GM19372 (cell line): ENCODE measurements around the gene CEP57L1.
"Not testable (repeated sequence)": the region's sequence is repeated elsewhere in the genome, so short reads cannot be mapped to it uniquely, and the experiment has no call there.

Source experiments
- ATAC-seq: cut with Tn5 transposase; IDR thresholded peaks from one replicate; pipeline ENCODE4 v1.9.1; 2021; ENCODE audit warnings: mild to moderate bottlenecking, low read depth, moderate library complexity; ENCODE audit not compliant: unreplicated experiment

CEP57L1 gene

DNA sequence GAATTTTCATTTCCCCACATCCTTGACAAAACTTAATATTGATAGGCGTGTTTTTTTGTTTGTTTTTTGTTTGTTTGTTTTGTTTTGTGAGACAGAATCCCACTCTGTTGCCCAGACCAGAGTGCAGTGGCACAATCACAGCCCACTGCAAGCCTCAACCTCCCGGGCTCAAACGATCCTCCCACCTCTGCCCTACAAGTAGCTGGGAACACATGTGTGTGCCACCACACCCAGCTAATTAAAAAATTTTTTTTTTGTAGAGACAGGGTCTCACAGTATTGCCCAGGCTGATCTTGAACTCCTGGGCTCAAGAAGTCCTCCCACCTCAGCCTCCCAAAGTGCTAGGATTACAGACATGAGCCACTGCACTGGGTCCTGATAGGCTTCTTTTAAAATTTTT is 9.2 kb downstream of the CEP57L1 start:
- ATAC-seq, result no peak

DNA sequence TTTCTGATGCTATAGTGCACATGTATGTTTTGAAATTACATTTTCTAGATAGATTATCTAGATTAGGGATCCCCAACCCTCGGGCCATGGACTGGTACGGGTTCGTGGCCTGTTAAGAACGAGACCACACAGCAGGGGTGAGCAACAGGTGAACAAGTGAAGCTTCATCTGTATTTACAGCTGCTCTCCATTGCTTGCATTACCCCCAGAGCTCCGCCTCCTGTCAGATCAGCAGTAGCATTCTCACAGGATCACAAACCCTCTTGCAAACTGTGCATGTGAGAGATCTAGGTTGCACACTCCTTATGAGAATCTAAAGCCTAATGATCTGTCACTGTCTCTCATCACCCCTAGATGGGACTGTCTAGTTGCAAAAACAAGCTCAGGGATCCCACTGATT is 10.4 kb downstream of the CEP57L1 start:
- no peak for ATAC-seq

DNA sequence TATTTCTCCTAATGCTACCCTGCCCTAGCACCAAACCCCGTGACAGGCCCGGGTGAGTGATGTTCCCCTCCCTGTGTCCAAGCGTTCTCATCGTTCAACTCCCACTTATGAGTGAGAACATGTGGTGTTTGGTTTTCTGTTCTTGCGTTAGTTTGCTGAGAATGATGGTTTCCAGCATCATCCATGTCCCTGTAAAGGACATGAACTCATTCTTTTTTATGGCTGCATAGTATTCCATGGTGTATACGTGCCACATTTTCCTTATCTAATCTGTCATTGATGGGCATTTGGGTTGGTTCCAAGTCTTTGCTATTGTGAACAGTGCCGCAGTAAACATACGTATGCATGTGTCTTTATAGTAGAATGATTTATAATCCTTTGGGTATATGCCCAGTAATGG is 14.4 kb downstream of the CEP57L1 start:
- not testable (repeated sequence) for ATAC-seq

DNA sequence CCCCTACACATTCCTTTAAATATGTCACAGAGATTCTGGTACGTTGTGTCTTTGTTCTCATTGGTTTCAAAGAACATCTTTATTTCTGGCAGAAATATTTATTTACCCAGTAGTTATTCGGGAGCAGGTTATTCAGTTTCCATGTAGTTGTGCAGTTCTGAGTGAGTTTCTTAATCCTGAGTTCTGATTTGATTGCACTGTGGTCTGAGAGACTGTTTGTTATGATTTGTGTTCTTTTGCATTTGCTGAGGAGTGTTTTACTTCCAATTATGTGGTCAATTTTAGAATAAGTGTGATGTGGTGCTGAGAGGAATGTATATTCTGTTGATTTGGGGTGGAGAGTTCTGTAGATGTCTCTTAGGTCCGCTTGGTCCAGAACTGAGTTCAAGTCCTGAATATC is 17.4 kb downstream of the CEP57L1 start:
- ATAC-seq, result not testable (repeated sequence)

DNA sequence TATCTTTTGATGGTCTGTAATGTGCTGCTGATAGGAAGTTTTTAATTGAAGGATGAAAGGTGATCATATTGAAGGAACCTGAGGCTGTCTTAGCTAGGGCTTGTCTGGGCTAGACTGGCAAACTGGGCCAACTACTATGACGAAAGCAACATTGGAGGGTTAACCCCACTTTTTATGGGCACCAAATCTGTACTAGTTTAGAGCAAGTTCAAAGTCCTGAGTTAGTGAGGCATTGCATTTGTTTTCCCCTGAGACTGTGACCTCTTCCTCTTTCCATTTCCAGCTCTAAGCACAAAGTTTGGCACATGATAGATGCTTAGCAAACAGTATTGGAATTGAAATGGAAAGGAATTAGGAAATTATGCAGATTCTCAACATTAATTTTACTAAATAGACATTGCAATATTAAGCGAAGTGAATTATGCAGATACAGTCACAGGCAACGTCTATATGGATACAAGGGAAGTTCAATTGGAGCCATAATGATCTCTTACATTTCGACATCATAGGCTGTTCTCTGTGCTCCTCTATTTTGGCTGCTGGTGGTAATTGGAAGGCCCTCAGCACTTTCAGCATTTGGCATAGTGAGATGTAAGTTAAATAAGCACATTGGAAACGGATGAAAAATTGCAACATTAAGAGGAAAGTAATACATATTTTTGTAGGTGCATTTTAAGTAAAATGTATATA is 22.2 kb downstream of the CEP57L1 start:
- ATAC-seq, result no peak

DNA sequence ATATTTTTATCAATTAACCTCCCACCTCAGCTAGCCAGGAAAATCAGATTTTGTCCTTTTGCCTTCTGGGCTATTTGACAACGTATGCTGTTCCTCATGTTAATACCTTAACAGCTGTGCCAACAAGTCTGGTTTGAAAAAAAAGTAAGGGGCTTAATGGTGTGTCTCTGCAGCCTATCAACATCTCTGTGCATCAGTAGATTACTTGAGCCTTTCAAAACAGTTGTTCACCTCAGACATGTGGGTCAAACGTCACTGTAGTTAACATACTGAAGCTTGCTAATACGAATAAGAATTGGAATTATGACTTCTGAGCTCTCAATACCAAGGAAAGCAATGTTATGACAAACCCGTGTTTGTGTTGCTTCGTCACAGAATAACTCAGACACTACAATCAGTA is 23.0 kb downstream of the CEP57L1 start:
- no peak for ATAC-seq

DNA sequence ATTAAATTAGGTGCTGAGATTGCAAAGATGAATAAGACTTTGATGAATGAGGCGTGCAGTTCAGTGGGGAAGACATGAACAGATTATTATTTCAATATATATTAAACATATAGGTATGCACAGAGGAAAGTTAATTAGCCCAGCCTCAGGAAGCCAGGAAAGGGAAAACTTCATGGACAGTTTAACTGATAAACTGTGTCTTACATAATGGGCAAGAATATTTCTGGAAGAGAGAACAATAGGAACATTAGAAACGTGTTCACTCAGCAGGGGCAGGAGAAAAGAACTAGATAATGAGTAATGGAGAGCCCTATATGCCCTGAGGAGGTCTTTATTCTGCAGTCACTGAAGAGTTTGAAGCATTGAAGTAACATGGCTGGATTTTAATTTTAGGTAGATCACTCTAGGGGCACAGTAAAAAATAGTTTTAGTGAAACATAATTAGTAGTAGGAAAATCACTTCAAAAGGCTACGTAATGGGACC is 23.6 kb downstream of the CEP57L1 start:
- no peak for ATAC-seq

DNA sequence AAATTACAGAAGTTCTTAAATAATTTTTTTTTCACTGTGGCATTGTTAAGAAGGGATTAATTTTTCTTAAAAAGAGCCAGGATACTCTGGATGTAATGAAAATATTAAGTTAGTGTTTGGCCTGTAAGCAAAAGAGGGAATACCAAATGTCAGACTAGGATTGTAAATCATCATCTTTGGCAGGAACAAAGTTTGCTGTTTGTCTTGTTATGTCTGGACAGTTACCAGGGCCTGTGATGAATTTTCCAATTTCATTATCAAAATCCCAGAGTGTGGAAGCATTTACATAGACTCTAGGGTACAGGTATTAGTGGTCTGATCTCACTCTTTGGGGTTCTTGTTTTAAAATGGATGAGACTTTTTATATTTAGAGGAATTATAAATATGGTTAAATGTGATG is 26.1 kb downstream of the CEP57L1 start:
- ATAC-seq, result no peak

DNA sequence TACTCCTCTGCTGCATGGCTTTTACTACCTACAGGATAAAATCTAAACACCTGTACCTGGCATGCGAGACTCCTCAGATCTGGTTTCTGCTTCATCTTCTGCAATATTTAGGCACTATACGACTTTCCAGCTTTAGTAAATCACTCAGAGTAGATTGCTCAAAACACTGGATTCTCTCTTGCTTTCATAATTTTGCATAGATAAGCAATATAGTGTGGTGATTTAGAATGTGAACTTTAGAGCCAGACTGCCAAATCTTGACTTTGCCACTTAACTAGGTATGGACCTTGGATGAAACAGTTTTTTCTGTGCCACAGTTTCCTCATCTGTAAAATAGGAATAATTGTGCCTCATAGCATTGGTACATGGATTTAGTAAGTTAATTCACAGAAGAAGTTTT is 28.9 kb downstream of the CEP57L1 start:
- no peak for ATAC-seq

DNA sequence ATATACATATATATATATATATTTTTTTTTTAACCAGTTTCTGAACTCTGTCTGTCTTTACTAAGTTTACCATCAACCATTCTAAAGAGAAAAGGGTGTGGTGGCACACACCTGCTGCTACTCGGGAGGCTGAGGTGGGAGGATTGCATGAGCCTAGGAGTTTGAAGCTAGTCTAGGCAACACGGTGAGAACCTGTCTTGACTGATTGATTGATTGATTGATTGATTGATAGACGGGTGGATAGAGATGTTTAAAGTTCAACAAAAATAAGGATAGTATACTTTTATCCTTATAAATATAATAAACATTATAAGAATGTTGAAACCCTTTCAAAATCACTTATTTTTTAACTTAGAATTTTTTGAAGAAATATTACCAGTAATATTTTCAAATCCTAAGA is 30.2 kb downstream of the CEP57L1 start:
- ATAC-seq, result no peak

DNA sequence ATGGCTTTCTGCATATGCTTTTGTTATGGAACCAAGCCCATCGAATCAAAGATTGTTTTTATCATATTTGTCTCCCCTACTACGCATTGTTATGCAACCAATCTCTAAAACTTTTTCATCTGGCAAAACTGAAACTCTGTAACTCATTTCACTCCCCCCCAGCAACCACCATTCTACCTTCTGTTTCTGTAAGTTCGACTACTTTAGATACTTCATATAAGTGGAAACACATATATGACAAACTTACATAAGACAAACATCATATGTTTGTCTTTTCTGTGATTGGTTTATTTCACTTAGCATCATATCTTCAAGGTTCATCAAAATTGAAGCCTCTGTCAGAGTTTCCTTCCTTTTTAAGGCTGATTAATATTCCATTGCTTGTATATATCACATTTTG is 34.8 kb downstream of the CEP57L1 start:
- ATAC-seq, result no peak

DNA sequence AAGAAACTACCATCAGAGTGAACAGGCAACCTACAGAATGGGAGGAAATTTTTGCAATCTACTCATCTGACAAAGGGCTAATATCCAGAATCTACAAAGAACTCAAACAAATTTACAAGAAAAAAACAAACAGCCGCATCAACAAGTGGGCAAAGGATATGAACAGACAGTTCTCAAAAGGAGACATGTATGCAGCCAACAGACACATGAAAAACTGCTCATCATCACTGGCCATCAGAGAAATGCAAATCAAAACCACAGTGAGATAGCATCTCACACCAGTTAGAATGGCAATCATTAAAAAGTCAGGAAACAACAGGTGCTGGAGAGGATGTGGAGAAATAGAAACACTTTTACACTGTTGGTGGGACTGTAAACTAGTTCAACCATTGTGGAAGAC is 40.3 kb downstream of the CEP57L1 start:
- ATAC-seq, result not testable (repeated sequence)

DNA sequence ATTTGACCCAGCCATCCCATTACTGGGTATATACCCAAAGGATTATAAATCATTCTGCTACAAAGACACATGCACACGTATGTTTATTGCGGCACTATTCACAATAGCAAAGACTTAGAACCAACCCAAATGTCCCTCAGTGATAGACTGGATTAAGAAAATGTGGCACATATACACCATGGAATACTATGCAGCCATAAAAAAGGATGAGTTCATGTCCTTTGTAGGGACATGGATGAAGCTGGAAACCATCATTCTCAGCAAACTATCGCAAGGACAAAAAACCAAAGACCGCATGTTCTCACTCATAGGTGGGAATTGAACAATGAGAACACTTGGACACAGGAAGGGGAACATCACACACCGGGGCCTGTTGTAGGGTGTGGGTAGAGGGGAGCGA is 40.7 kb downstream of the CEP57L1 start:
- ATAC-seq, result not testable (repeated sequence)

DNA sequence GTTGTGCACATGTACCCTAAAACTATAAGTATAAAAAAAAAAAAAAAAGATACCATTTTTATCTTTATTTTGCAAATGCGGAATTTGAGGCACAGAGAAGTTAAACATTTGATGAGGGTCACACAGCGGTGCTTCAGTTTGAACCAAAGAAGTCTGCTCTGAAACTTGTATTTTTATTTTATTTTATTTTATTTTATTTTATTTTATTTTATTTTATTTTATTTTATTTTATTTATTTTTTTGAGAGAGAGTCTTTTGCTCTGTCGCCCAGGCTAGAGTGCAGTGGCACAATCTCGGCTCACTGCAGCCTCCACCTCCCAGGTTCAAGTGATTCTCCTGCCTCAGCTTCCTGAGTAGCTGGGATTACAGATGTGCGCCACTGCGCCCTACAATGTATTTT is 41.2 kb downstream of the CEP57L1 start:
- ATAC-seq, result not testable (repeated sequence)

DNA sequence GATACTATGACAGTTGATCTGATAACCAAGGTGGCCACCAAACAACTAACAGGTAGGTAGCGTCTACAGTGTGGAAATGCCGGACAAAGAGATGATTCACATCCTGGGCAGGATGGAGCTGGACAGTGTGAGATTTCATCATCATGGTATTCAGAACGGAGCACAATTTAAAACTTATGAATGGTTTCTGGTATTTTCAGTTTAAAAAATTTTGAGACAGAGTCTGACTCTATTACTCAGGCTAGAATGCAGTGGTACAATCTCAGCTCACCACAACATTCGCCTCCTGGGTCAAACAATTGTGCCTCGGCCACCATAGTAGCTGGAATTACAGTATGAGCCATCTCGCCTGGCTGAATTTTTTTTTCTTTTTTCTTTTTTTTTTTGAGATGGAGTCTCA is 43.8 kb downstream of the CEP57L1 start:
- ATAC-seq, result no peak

DNA sequence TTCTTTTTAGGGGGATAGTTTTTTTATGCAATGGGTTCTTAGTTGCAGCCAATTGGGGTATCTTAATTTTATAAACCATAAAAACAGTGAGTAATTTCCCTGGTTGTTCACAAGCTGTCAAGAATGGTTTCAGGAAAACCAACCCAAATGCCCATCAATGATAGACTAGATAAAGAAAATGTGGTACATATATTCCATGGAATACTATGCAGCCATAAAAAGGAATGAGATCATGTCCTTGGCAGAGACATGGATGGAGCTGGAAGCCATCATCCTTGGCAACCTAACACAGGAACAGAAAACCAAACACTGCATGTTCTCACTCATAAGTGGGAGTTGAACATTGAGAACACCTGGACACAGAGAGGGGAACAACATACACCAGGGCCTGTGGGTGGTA is 46.8 kb downstream of the CEP57L1 start:
- ATAC-seq, result not testable (repeated sequence)

DNA sequence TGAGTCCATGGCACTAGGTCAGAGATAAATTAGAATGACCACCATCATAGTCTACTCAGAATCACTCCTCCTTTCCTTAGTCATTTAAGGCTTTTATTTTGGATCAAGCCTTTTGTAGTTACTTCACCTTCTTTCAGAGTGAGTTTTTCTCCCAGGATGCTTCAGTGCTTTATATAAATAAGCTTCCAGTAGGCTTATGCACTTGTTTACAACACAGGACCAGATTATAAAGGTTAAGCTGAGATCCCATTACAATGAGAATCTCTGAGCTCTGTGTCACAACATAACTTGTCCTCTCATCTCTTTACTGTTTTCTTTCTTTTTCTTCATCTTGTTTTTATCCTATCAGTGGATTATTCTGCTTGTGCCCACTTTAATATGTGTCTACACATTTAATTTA is 47.9 kb downstream of the CEP57L1 start:
- no peak for ATAC-seq

DNA sequence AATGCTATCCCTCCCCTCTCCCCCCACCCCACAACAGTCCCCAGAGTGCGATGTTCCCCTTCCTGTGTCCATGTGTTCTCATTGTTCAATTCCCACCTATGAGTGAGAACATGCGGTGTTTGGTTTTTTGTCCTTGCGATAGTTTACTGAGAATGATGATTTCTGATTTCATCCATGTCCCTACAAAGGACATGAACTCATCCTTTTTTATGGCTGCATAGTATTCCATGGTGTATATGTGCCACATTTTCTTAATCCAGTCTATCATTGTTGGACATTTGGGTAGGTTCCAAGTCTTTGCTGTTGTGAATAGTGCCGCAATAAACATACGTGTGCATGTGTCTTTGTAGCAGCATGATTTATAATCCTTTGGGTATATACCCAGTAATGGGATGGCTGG is 52.9 kb downstream of the CEP57L1 start:
- not testable (repeated sequence) for ATAC-seq

DNA sequence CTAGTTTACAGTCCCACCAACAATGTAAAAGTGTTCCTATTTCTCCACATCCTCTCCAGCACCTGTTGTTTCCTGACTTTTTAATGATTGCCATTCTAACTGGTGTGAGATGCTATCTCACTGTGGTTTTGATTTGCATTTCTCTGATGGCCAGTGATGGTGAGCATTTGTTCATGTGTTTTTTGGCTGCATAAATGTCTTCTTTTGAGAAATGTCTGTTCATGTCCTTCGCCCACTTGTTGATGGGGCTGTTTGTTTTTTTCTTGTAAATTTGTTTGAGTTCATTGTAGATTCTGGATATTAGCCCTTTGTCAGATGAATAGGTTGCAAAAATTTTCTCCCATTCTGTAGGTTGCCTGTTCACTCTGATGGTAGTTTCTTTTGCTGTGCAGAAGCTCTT is 53.4 kb downstream of the CEP57L1 start:
- not testable (repeated sequence) for ATAC-seq

DNA sequence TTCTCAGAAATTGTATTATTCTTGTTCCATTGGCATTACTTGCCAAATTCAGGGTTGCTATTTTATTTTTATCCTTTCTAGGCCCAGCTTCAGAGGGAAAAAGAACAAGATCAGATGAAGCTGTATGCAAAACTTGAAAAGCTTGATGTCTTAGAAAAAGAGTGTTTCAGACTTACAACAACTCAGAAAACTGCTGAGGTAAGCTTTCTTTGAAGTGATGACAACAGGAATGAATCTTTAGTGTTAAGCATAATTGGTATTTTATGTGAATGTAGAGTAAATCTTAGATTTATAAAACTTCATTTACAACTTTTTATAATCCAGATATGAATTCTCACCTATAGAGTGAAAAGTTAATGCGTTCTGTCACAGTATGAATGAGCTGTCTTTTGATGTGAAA is 58.4 kb downstream of the CEP57L1 start:
- no peak for ATAC-seq

DNA sequence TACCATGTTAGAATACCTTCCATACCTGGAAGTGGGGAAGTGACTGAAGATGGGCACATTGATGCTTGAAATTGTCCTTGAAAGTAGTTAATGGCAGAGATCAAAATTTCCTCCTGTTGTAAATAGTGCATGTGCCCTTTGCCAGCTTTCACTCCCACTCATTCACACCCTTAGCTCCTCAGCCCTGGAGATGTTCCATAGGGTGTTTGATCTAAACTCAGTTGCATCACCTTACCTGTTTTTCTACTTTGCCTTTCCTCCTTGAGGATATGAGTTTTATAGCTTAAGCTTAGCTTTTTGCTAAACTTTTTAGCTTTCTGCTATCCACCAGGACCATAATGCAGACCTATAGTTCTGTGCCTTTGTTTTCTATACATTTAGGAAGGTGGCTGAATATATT is 69.0 kb downstream of the CEP57L1 start:
- no peak for ATAC-seq

DNA sequence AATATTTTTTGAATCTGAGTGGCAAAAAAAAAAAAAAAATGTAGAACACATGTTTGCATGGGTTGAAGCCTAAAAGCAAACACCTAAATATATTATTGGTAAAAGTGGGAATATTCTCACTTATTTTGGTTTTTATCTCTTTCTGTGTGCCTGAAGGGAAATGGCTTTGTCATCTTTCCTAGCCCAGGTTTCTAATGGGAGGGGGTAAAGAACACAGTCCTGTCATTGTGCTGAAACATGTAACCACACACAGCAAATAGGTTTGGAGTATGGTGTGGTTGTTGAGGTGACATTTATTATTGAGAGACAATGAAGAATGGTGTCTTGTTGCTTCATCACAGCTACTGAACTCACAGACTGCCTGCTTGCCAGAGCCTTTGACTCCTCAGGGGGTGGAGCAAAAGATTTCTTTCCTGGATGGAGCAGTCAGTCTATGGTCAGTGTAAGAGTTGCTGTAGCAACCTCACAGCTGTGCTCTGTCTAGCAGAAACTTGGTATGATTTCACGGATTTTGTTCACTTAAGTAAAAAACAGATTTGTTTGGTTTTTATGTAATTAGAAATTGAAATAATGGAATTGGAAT is 70.2 kb downstream of the CEP57L1 start:
- ATAC-seq, result no peak
